Glutamatergic neuron (in vitro differentiated cells): Measurements from ENCODE around the gene CDH22. TPM values are rescaled to one million over a fixed set of nuclear protein-coding genes. Genes with fewer than 3 reads are reported as not detected.

Experiments used
- DNase-seq: peaks from one replicate; pipeline ENCODE4 v3.0.0; 2022
- H3K27ac Mint-ChIP-seq: one replicate; pipeline ENCODE4 v1.8.0; 2020; ENCODE audit warnings: mild to moderate bottlenecking, mixed read lengths, inconsistent platforms; ENCODE audit not compliant: unreplicated experiment
- H3K27me3 Mint-ChIP-seq: one replicate; pipeline ENCODE4 v1.8.0; 2020; ENCODE audit warnings: mild to moderate bottlenecking, moderate library complexity, mixed read lengths, inconsistent platforms; ENCODE audit not compliant: unreplicated experiment
- H3K36me3 Mint-ChIP-seq: one replicate; pipeline ENCODE4 v1.8.0; 2020; ENCODE audit warnings: mild to moderate bottlenecking, mixed read lengths, inconsistent platforms; ENCODE audit not compliant: unreplicated experiment
- H3K4me1 Mint-ChIP-seq: one replicate; pipeline ENCODE4 v1.8.0; 2020; ENCODE audit warnings: mild to moderate bottlenecking, low read depth, mixed read lengths, inconsistent platforms; ENCODE audit not compliant: unreplicated experiment
- H3K4me3 Mint-ChIP-seq: one replicate; pipeline ENCODE4 v1.8.0; 2020; ENCODE audit warnings: mild to moderate bottlenecking, mixed read lengths, inconsistent platforms; ENCODE audit not compliant: unreplicated experiment
- H3K9me3 Mint-ChIP-seq: one replicate; pipeline ENCODE4 v1.8.0; 2020; ENCODE audit warnings: mild to moderate bottlenecking, moderate library complexity, mixed read lengths, inconsistent platforms; ENCODE audit not compliant: unreplicated experiment
- total RNA-seq: library from RNA; stranded (reverse); fragmentation: NEBNext Ultra II Directional; extraction: Animal tissue kit (Norgen Biotek cat#: 25700); gene quantifications from one replicate; pipeline ENCODE4 v1.2.1, GENCODE V29; 2021; ENCODE audit not compliant: unreplicated experiment
- TF ChIP-seq, protein P1 (sequence below): fragments of 200-600 bp; sonication (generic); IDR thresholded peaks from one replicate; pipeline ENCODE4 v1.5.0; 2021; ENCODE audit not compliant: partially characterized antibody, unreplicated experiment

Gene CDH22
- total RNA-seq, 1 donor from 2014 or later, result 7.9 TPM

DNA sequence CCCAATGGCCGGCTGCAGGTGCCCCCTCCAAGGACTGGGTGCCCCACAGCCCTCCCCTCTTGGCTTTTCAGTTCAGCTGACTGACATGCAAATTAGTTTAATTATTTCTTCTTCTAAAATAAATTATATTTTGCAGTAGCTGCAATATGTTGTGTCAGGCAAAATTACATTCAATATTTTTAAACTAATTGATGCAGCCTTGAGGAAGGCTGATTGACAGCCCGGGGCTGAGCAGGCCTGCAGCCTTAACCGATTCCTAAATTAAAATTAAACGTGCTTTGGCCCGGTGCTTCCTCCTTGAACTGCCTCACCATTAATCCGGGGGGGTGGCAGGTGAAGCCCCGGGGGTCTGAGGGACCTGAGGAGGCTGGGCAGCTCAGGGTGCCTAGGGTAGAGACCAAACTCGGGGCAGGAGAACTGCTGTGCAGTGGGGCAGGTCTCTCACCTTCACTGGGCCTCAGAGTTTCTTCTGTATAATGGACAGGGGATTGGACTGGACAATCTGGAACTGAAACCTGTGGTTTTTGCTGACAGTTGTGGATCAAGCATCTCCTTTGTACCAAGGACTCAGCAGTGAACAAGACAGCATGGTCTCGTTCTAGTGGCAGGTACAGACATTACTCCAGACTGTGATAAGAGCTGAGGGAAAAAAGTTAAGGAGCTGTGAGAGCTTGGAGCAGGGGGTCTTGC, 117.7 kb downstream of the CDH22 start:
- TF ChIP-seq, protein P1, sequence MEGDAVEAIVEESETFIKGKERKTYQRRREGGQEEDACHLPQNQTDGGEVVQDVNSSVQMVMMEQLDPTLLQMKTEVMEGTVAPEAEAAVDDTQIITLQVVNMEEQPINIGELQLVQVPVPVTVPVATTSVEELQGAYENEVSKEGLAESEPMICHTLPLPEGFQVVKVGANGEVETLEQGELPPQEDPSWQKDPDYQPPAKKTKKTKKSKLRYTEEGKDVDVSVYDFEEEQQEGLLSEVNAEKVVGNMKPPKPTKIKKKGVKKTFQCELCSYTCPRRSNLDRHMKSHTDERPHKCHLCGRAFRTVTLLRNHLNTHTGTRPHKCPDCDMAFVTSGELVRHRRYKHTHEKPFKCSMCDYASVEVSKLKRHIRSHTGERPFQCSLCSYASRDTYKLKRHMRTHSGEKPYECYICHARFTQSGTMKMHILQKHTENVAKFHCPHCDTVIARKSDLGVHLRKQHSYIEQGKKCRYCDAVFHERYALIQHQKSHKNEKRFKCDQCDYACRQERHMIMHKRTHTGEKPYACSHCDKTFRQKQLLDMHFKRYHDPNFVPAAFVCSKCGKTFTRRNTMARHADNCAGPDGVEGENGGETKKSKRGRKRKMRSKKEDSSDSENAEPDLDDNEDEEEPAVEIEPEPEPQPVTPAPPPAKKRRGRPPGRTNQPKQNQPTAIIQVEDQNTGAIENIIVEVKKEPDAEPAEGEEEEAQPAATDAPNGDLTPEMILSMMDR, result no peak
- no peaks in the 10 kb centered on the region for H3K36me3 Mint-ChIP-seq
- no peak for DNase-seq
- H3K27ac Mint-ChIP-seq, result no peak overlapping the region
- peaks cover 7% of the 10 kb centered on the region for H3K9me3 Mint-ChIP-seq
- H3K4me3 Mint-ChIP-seq, result no peak overlapping the region
- H3K4me1 Mint-ChIP-seq, result peaks cover 17% of the 10 kb centered on the region
- H3K27me3 Mint-ChIP-seq, result peaks cover 4% of the 10 kb centered on the region

GRCh38 chr20:46188866-46189541, 119.3 kb downstream of the CDH22 start:
- TF ChIP-seq, protein P1, result no peak
- peak overlapping the region; percentile 52 for H3K4me3 Mint-ChIP-seq
- H3K4me1 Mint-ChIP-seq, result peaks cover 17% of the 10 kb centered on the region
- no peak overlapping the region for H3K27ac Mint-ChIP-seq
- H3K9me3 Mint-ChIP-seq, result peaks cover 5% of the 10 kb centered on the region
- peaks cover 4% of the 10 kb centered on the region for H3K27me3 Mint-ChIP-seq
- DNase-seq, result no peak
- no peaks in the 10 kb centered on the region for H3K36me3 Mint-ChIP-seq

DNA sequence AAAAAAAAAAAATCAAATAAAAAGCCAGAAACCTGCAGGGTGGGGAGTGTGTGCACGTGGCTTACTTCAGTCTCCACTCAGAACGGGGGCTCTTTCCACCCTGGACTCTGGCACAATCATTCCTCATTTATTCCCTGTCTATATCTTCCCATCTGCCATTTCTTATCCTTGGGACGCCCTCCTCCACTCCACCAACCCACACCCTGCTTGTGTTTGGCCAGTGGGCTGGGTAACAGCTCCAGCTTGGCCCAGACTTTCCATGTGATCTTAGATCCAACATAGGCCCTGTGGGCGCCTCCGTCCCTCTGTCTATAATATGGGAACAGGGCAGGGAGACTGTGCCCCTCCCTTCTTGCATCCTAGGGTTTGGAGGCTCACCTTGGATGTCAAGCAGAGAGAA, 122.1 kb downstream of the CDH22 start:
- TF ChIP-seq, protein P1, result no peak
- no peak for DNase-seq
- Mint-ChIP-seq H3K4me1 (peaks cover 19% of the 10 kb centered on the region), H3K27me3 (no peaks in the 10 kb centered on the region), H3K4me3 (no peak overlapping the region), H3K9me3 (peaks cover 4% of the 10 kb centered on the region), H3K36me3 (no peaks in the 10 kb centered on the region), H3K27ac (no peak overlapping the region)

DNA sequence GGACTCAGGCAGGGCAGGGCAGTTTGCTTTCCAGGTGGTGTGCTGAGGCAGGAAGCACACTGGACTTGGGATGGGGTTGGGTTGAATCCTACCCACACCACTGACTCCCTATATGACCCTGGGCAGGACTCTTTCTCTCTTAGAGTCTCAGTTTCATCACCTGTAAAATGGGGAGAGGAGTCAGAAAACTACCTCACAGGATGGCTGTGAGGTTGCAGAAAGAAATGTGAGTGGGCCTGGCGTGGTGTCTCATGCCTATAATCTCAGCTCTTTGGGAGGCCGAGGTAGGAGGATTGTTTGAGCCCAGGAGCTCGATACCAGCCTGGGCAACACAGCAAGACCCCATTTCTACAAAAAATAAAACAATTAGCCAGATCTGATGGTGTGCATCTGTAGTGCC, 122.9 kb downstream of the CDH22 start:
- H3K27ac Mint-ChIP-seq, result no peak overlapping the region
- no peaks in the 10 kb centered on the region for H3K36me3 Mint-ChIP-seq
- TF ChIP-seq, protein P1, result no peak
- H3K27me3 Mint-ChIP-seq, result no peaks in the 10 kb centered on the region
- peaks cover 2% of the 10 kb centered on the region for H3K9me3 Mint-ChIP-seq
- peaks cover 19% of the 10 kb centered on the region for H3K4me1 Mint-ChIP-seq
- DNase-seq, result no peak
- H3K4me3 Mint-ChIP-seq, result no peak overlapping the region

- TF ChIP-seq, protein P1, result no peak
- H3K27ac Mint-ChIP-seq, result no peak overlapping the region
- no peaks in the 10 kb centered on the region for H3K27me3 Mint-ChIP-seq
- peaks cover 2% of the 10 kb centered on the region for H3K9me3 Mint-ChIP-seq
- no peaks in the 10 kb centered on the region for H3K36me3 Mint-ChIP-seq
- H3K4me3 Mint-ChIP-seq, result no peak overlapping the region
- no peak for DNase-seq
- H3K4me1 Mint-ChIP-seq, result peaks cover 20% of the 10 kb centered on the region
These were observed 124.5 kb downstream of the CDH22 start for GRCh38 chr20:46183768-46184167.
